Activated CD4-positive, alpha-beta T cell treated with anti-CD3 and anti-CD28 coated beads, Interleukin-2, amount 50 U/mL, for 4 hours (primary cell): ENCODE data around the gene PAEP.

Experiments used
- DNase-seq, 2 experiments: peaks; one replicate each; pipeline ENCODE4 v3.0.0-alpha.2; 2020

The PAEP gene

DNA sequence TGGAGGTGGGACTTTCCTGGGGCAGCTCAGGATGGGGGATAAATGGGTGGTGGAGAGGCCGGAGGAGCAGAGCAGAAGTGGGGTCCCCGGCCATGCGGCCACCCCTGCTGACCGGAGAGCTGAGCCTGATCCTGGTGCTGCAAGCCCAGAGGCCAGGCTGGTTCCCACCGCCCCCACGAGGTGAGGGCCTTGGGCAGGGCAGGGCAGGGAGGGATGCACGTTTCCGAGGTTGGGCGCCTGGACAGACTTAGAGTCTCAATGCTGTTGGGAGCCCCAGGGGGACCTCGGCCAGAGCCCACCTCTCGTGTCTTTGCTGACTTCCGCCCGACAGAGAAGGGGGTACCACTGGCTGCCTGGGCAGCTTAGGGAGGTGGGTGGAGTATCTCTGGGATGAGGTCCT, 10.1 kb upstream of the PAEP start:
- DNase-seq, result no peak

DNA sequence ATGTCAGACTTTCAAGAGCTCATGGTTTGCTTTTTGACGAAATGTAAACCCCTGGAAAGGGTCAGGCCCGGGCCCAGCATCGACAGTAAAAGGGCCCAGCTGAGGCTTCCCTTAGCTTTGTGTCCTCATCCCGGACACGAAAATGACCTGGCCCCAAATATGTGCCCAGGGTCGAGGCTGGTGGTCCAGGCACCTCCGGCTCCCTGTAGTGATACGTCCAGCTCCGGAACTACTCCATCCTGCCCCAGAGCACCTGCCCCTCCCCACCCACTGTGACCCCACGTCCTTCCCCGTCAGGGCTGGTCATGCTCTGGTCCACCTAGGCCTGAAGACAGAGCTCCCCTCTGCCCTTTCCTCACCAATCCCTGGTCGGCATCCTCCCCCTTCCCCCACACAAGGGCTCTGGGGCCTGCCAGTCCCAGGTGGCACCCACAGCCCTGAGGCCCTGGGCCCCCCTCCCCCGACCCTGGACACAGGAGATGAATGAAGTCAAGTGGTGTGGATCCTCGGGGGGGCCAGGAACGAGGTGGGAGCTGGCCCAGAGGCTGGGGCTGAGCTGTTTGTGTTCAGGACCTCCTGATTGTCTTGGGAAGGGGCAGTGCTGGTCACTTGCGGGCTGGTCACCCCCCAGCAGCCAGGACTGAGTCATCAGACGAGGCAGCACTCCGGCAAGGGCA, 9.4 kb upstream of the PAEP start:
- DNase-seq, result no peak

DNA sequence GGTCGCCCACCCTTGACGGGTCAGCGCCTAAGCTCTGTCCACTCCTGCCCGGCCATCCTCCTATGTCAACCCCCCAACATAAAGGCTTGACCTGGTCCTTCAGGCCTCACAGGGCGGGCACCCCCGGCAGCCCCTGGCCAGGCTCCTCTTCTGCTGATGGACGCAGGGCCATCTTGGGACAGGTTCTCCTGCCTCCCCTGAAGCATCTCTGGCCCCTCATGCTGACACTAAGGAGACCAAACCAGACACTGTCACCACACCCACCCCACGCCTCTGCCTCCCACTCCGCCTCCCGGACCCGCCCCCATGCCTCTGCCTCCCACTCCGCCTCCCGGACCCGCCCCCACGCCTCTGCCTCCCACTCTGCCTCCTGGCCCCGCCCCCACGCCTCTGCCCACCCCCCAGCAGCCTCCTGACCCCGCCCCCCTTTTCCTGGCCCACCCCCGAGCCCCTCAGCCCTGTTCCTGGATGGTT, 8.8 kb upstream of the PAEP start:
- no peak for DNase-seq

DNA sequence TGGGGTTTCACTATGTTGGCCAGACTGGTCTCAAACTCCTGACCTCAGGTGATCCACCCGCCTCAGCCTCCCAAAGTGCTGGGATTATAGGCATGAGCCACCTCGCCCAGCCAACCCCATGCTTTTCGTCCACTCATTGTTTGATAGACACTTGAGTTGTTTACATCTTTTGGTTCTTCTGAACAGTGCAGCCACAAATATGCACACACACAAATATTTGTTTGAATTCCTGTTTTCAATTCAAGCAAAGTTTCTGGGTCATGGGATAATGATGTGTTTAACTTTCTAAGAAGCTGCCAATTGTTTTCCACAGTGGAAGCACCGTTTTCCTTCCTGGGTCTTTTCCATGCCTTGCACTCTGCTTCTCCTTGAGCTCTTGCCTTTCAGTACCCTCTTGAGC, 6.8 kb upstream of the PAEP start:
- no peak for DNase-seq

DNA sequence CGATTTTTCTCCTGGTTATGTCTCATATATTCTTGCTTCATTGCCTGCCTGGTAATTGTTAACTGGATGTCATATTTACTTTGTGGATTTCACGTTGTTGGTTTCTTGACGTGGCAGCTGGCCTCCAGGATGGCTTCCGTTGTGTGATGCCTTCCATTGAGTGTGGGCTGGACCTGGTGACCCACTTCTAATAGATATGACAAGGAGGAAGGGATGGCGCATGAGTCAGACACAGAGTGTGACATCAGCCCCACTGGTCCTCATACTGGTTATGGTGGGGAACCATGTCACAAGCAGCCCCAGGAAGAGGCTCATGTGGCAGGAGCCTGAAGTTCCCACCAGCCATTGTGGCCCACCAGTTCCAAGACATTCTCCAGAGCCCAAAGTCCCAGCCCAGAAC, 6.4 kb upstream of the PAEP start:
- DNase-seq, result no peak

DNA sequence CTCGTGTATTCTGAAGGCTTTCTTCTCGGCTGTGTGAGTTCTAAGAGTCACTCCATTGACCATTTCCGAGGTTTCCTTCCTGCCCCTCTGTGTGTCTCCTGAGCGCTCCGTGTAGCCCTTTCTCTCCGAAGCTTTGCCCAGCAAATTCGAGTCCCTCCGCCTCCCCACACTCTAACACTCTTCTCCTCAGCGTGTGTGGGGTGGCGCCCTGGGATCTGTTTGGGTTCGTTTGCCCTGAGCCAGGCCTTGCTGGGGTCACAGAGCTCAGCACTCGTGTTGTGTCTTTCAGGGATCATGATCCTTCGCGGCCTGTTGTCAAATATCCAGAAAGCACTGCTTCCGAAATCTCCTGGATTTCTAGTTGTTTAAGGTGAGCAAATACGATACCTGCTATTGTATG, 5.6 kb upstream of the PAEP start:
- no peak for DNase-seq

DNA sequence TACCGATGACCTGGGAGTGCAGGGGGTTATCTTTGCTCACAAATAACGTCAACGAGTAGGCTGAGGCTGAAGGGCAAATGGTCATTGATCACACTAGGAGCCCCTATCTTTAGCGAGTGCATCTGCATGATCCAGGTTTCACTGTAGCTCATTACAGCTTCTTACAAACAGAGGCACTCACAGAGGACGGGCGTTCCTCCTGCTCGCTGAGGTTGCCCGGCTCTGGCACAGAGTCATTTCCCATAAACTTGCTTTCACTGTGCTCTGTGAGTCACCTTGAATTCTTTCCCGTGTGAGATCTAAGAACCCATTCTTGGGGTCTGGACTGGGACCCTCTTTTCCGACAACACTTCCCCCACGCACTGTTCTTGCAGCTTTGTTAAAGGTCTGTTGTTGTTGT, 1.9 kb upstream of the PAEP start:
- DNase-seq, result no peak

DNA sequence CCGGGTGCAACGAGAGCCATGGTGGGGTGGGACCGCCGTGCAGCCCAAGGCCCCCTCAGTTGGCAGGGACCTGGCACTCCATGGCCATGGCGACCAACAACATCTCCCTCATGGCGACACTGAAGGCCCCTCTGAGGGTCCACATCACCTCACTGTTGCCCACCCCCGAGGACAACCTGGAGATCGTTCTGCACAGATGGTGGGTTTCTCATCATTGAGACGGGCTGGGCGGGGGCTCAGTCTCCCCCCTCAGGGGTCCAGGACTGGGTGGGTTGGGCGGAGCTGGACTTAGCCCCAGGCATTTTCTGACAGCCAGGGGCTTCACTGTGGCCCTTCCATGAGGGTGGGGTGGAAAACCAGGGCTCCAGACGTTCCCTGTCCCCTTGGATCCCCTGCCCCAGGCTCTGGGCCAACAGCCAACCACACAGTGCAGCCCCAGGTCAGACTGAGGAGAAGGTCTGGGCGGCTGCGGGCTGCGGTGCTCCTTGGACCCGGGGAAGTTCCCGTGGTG, 734 bp downstream of the PAEP start:
- no peak for DNase-seq

DNA sequence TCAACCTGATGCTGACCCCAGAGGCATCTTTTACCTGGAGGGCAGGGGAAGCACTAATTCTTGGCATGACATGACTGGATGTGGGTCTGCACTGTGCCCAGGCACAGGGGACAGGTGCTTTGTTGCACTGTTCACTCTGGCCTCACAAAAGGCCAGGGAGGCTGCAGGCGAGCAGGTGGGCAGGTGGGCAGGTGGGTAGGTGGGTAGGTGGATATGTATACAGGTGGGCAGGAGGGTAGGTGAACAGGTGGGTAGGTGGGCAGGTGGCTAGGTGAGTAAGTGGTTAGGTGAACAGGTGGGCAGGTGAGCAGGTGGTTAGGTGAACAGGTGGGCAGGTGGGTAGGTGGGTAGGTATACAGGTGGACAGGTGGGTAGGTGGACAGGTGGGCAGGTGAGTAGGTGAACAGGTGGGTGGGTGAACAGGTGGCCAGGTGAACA, 1.5 kb downstream of the PAEP start:
- DNase-seq, result no peak

DNA sequence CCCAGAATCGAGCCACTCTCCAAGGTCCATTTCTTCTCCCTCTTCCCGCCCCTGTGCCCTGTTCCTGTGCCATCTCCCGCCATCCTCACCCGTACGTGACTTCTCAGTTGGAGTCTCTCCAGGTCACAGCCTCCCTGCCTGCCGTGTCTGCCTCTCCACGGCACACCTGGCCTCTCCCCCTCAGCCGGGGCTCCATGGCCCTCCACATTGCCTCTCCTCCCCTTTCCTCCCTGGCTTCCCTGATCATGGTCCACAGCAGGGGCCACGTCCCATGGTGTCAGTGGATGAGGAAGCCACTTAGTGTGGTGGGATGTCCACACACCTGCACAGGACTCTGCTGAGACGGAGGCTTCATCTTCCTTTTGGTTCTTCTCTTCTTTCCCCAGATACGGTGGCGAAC, 2.3 kb downstream of the PAEP start:
- DNase-seq, result no peak

DNA sequence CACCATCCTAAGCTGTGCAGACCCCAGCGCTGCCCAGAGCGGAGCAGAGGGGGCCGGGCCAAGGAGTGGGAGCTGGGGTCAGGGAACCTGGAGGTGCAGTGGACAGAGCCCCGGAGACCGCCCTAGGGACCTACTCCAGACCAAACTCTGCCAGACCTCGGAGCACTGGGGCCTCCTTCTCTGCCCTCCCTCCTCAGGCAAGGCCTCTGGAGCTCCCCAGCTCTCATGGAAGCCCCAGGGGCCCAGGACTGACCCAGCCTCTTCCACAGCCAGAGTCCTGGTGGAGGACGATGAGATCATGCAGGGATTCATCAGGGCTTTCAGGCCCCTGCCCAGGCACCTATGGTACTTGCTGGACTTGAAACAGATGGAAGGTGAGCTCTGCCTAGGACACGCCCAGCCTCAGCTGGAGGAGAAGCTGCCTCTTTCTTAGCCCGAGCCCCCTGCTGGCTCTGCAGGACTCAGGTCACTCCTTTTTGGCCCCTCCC, 3.6 kb downstream of the PAEP start:
- no peak for DNase-seq

DNA sequence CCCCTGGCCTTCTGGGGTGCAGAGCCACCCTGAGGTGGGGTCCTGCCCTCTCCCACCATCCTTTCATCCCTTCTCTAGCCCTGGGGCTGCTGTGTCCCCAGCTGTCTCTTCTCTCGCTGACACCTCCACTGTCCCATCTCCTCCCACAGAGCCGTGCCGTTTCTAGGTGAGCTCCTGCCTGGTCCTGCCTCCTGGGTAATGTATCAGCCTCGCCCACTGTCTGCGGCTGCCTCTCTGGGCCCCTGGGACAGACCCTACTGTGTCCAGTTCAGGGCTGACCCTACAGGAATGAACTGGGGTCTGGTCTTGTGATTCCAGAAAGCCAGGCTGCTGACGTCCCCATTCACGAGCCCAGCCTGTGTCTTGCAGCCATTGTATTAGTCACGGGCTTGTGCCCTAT, 4.1 kb downstream of the PAEP start:
- DNase-seq, result no peak

DNA sequence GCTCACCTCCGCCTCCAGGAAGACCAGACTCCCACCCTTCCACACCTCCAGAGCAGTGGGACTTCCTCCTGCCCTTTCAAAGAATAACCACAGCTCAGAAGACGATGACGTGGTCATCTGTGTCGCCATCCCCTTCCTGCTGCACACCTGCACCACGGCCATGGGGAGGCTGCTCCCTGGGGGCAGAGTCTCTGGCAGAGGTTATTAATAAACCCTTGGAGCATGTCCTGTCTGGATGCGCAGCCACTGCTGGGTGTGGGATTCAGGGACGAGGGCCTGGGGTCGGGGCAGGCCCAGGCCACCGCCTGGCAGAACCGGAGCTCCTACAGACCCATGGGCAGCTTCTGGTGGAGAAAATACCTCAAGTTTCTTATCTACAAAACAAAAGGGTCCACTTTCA, 5.0 kb downstream of the PAEP start:
- no peak for DNase-seq

DNA sequence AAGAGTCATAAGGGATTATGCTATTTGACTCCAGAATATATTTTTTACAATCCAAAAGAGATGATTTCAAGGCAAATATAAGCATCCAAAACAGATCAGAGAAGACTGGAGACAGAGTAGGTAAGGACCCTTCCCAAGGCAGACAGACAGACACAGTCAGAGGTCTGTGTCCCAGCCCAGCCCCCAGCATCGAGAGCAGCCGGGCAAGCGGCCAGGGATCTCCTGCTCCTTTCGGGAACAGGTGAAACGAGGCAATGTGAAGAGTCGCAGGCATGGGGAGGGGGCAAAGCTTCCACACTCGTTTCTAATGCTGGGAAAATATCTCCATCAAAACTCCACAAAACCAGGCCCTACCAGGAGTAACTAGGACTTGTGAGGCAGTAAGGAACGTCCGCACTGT, 5.8 kb downstream of the PAEP start:
- no peak for DNase-seq

DNA sequence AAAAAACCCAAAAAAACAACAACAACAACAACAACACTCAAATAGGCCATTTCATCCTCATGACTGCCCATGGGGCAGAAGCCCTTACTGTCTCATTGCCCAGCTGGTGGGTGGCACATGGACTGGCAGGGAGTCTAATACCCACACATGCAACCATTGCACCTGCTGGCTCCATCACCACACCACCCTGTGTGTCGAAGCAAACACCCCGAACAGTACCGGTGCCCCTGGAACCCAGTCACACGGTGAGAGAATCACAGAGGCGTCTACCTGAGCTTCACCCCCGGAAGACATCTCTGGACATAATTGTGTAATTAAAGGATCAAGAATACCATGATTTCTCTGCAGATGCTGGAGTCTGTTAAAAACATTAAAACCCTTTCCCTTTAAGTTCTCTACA, 6.5 kb downstream of the PAEP start:
- no peak for DNase-seq

DNA sequence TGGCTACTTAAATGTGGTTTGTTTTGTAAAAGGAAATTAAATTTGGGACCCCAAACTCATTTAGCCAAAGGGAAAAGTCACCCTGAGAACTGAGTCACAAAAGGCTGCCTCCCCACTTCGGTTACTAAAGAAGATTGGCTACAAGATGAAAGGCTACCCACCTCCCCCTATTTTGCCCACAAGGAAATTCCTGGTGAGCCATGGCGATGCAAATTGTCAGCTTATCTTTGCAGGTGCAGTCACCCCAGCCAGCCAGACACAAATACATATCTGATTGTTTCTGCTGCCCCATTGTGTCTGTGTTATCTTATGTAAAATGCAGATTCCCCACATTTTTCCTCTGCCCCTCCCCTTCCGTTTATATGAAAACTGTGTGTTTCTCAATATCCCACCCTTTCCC, 8.9 kb downstream of the PAEP start:
- no peak for DNase-seq

DNA sequence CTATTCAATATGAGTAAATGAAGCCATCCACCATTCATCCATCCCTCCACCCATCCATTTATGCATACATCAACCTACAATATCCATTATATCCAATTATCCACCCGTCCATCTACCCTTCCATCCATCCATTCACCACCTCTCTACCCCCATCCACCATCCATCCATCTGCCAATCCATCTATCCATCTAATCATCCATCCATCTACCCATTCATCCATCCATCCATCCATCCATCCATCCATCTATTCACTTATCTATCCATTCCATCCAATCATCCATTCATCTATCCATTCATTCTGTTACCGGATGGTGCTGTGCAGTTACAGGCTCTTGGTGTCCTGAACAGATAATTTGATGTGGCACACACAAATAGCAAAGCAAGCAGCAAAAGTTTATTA, 10.7 kb downstream of the PAEP start:
- DNase-seq, result no peak

DNA sequence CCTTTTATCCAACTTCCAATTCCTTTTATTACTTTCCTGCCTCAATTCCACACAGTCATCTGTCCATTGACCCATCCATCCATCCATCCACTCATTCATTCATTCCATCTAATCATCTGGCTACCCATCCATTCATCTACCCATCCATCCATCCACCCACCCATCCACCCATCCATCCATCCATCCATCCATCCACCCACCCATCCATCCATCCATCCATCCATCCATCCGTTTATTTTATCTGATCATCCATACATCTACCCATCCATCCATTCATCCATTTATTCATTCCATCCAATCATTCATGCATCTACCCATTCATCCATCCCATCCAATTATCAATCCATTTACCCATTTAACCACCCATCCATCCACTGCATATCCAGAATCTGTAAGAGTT, 11.6 kb downstream of the PAEP start:
- no peak for DNase-seq

DNA sequence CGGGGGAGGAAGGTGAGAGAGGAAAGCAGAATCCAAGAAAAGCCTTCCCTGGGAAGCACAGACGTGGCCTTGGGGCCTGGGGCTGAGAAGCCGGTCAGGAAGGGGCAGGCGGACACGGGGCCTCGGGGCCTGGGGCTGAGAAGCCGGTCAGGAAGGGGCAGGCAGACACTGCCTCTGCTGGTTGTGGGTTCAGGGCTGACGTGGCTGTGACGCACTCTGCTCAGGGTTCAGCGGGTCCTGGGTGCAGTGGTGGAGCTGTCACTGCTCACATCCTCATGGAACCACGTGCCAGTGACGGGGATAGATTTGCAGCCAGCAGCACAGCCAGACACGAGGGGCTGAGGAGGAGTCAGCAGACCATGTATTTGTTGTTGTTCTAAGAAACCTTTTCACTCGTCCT, 12.8 kb downstream of the PAEP start:
- no peak for DNase-seq

DNA sequence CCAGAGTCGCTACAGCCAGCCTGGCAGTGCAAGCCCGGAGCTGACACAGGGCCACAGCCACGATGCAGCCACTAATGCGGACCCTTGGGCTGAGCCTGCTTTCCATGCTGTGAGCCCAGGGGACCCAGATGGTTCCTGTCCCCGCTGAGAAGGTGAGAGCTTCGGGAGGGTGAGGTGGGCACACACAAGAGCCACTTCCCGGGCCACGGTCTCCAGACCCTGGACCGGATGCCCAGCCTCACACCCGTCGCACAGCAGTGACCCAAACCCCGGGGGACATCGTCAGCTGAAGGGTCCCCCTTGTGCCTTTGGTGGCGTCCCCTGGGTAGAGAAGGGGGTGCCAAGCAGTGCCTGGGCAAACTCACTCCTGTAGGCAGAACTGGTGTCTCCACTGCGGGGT, 13.4 kb downstream of the PAEP start:
- no peak for DNase-seq

DNA sequence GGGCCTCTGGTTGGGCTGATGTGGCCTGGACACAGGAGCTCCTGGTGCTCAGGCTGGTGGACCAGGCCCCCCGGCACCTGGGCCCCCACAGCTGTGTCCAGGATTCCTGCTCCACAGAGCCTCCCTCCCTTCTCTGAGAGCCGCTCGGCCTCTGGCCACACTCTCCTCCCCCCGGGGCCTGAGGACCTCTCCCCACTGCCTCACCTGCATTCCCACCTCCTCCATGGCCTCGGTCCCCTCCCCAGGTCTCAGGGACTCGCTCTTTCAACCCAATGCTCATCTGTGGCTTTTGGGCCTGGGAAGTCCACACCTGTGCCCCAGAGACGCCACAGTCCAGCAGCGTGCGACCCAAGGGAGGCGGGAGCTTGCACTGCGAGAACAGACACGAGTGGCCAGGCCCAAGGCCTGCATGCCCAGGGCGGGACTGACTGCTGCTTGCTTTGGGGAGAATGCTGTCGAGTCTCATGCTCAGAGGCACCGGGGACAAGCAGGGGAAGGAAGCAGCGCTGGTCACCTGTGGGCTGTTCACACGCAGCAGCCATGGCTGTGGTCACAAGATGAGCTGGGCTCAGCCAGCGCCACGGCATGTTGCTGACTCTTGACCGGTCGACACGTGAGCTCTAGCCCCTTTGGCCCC, 14.6 kb downstream of the PAEP start:
- no peak for DNase-seq

DNA sequence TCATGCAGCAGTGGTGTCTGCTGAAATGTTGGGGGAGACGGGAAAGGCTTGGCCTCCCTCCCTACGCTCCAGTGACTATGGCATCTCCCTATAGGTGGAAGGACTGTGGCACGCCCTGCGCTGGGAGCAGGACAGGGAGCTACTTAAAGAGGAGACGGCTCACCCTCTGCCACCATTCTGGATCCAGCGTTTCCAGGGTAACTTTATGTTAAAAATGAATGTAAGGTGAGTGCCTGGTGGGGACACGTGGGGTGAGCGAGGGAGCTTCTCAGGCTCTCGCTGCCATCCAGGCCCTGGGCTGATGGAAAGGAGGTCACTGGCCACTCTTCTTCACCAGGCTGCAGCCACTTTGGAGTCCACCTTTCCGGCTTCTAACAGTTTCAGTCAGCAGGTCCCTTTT, 15.7 kb downstream of the PAEP start:
- no peak for DNase-seq

DNA sequence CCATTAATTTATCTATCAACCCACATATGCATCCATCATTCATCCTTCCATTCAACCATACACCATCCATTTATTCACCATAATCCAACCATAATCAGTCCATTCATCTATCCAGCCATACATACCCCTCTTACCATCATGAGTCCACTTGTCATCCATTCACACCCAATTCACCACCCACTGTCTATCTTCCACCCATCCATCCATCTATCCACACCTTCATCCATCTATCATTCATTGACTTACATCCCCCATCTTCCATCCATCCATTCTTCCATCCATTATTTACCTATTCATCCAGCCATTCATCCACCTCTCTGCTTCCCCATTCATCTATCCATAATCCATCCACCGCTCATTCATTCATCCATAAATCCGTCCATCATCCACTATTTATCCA, 17.8 kb downstream of the PAEP start:
- no peak for DNase-seq

DNA sequence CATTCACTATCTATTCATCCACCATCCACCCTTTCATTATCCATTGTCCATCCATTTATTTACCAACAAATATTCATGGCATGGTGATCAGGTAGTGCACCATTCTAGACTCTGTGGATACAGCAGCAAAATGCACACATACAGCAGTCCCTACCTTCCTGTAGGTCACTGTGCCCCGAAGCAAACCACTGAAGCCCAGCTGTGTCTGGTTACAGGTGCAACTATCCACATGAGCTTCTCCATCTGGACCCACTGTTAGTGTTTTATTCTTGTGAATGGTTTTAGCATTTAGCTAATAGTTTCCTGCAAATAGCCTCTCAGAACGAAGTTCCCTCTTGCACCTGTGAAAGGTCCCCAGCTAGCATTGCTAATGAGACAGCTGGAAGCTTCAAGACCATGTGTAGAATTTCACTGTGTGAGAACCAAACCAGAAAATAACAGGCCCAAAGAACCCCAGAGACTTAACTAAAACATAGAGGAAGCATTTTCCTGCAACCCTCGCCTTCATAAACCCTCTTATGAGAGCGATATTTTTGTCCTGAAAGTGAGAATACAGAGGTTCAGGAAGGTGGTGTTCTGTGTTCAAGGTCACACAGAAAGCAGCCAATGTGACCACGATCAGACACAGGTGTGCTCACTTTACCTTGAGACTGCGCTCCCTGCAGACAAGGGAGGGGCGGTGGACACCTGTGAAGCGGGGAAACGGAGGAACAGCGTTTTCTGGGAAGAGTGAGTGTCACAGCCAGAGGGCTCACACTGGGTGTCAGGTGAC, 18.5 kb downstream of the PAEP start:
- no peak for DNase-seq
